HepG2 (cell line): ENCODE data around the gene MBLAC2. TPM values are rescaled to one million over a fixed set of nuclear protein-coding genes. Genes with fewer than 3 reads are reported as not detected.

Source experiments
- ATAC-seq: fragments of 200-7000 bp; cut with Tn5 transposase; 3 replicates; pipeline ENCODE4 v1.9.1; 2020; ENCODE audit warnings: mild to moderate bottlenecking, moderate library complexity
- BruUV-seq: library from RNA; stranded (reverse); fragments of 400-500 nt; replicated peaks from 2 replicates; lab custom pipeline; 2021; lab: Mats Ljungman, UMichigan
- CTCF ChIA-PET: fragments of 300-600 bp; formaldehyde crosslinking; extraction: SDS; loops from one replicate; lab custom pipeline; 2021; ENCODE audit warnings: low total read pairs, inconsistent platforms, low intra/inter-chr PET ratio; lab: Yijun Ruan, JAX
- POLR2A ChIA-PET: fragments of 350-600 bp; sonication (Branson Sonifier 250); formaldehyde crosslinking; loops from one replicate; lab custom pipeline; 2020; ENCODE audit warnings: antibody characterized with exemption, inconsistent platforms; lab: Yijun Ruan, JAX
- DNase-seq: peaks from one replicate; pipeline ENCODE4 v3.0.0-alpha.2; 2015; ENCODE audit warnings: low spot score
- FAIRE-seq: peaks from 3 replicates; lab custom pipeline; 2011; peaks lifted over from hg19 to GRCh38; lab: Jason Lieb, UNC
- H2AFZ ChIP-seq: one replicate; pipeline ENCODE4 v1.6.1; 2011; ENCODE audit warnings: low read length, inconsistent platforms
- H3K27ac ChIP-seq: fragments of 300-600 bp; 3 replicates; pipeline ENCODE4 v1.8.0; 2011; ENCODE audit warnings: mixed run types, mild to moderate bottlenecking, mixed read lengths, low read length, inconsistent platforms; ENCODE audit not compliant: insufficient read depth; ENCODE audit errors: extremely low read length
- H3K27me3 ChIP-seq, 2 experiments: fragments of 200-600 bp in 1 of 2; 2 replicates in 1 of 2; 3 replicates in 1 of 2; pipeline versions ENCODE4 v1.6.0 to v1.8.0; 2011; ENCODE audit warnings: low read length in 2 of 2, mild to moderate bottlenecking in 2 of 2, moderate library complexity in 2 of 2, inconsistent platforms in 1 of 2; ENCODE audit not compliant: insufficient read depth in 2 of 2, control insufficient read depth in 1 of 2
- H3K36me3 ChIP-seq, 2 experiments: fragments of 200-600 bp in 1 of 2; replicated peaks in 1 of 2; 2 replicates in 1 of 2; 3 replicates in 1 of 2; pipeline versions ENCODE4 v1.5.1 to v1.8.0; 2011; ENCODE audit warnings: low read length in 2 of 2, inconsistent platforms in 1 of 2; ENCODE audit not compliant: insufficient read depth in 2 of 2, control insufficient read depth in 1 of 2
- H3K4me1 ChIP-seq: 2 replicates; pipeline ENCODE4 v1.5.1; 2012; ENCODE audit warnings: low read length, inconsistent platforms; ENCODE audit not compliant: insufficient read depth
- H3K4me2 ChIP-seq: 2 replicates; pipeline ENCODE4 v1.6.0; 2011; ENCODE audit warnings: low read depth, low read length, inconsistent platforms
- H3K4me3 ChIP-seq, 3 experiments: fragments of 200-600 bp in 1 of 3; sonication (generic), shearing (Covaris generic) in 1 of 3; replicated peaks in 1 of 3; 2 replicates each; pipeline ENCODE4 v1.5.1; 2011 to 2016; ENCODE audit warnings: low read length in 3 of 3, inconsistent platforms in 2 of 3, low read depth in 2 of 3, mild to moderate bottlenecking in 2 of 3, control low read depth in 1 of 3, mixed read lengths in 1 of 3; ENCODE audit not compliant: insufficient read depth in 1 of 3
- H3K79me2 ChIP-seq: one replicate; pipeline ENCODE4 v1.6.1; 2011; ENCODE audit warnings: low read length, inconsistent platforms; ENCODE audit not compliant: insufficient read depth
- H3K9ac ChIP-seq: 2 replicates; pipeline ENCODE4 v1.6.0; 2011; ENCODE audit warnings: mild to moderate bottlenecking, low read depth, low read length, inconsistent platforms; ENCODE audit not compliant: insufficient read depth
- H3K9me3 ChIP-seq: 2 replicates; pipeline ENCODE4 v1.5.1; 2012; ENCODE audit warnings: mild to moderate bottlenecking, low read length
- H4K20me1 ChIP-seq: 2 replicates; pipeline ENCODE4 v1.6.0; 2011; ENCODE audit warnings: inconsistent platforms, mild to moderate bottlenecking, low read length, moderate library complexity; ENCODE audit not compliant: insufficient read depth
- HNRNPLL ChIP-seq: fragments of 200-400 bp; formaldehyde crosslinking; IDR thresholded peaks from 2 replicates; pipeline ENCODE4 v1.6.1; 2017; ENCODE audit warnings: mild to moderate bottlenecking, low read depth, low read length; ENCODE audit not compliant: poor library complexity, severe bottlenecking
- KAT7 ChIP-seq: IDR thresholded peaks from 2 replicates; pipeline ENCODE4 v1.6.1; 2018; ENCODE audit warnings: borderline replicate concordance, missing compliant biosample characterization
- MED13 ChIP-seq: sonication (generic); formaldehyde crosslinking; IDR thresholded peaks from 2 replicates; pipeline ENCODE4 v1.5.0; 2020; ENCODE audit warnings: missing genetic modification reagents
- NFIC ChIP-seq: IDR thresholded peaks from 2 replicates; pipeline ENCODE4 v1.6.1; 2012; ENCODE audit warnings: mild to moderate bottlenecking, low read length, inconsistent platforms
- POLR2G ChIP-seq: fragments of 200-400 bp; formaldehyde crosslinking; IDR thresholded peaks from 2 replicates; pipeline ENCODE4 v1.6.1; 2018; ENCODE audit warnings: mild to moderate bottlenecking, low read depth, low read length, moderate library complexity
- RARG ChIP-seq: sonication (generic); formaldehyde crosslinking; IDR thresholded peaks from 2 replicates; pipeline ENCODE4 v1.4.0; 2020; ENCODE audit warnings: low read depth, mild to moderate bottlenecking, missing genetic modification reagents
- SIN3B ChIP-seq: fragments of 150-350 bp; IDR thresholded peaks from 2 replicates; pipeline ENCODE4 v1.6.1; 2014; ENCODE audit warnings: low read length
- TAF1 ChIP-seq: sonication (generic); formaldehyde crosslinking; IDR thresholded peaks from 2 replicates; pipeline ENCODE4 v1.4.0; 2020; ENCODE audit warnings: missing genetic modification reagents
- ZBTB21 ChIP-seq: sonication (generic); formaldehyde crosslinking; IDR thresholded peaks from 2 replicates; pipeline ENCODE4 v1.4.0; 2020; ENCODE audit warnings: missing genetic modification reagents
- ZNF20 ChIP-seq: sonication (generic); formaldehyde crosslinking; IDR thresholded peaks from 2 replicates; pipeline ENCODE4 v1.4.0; 2020; ENCODE audit warnings: mild to moderate bottlenecking, moderate library complexity, missing genetic modification reagents
- ZNF558 ChIP-seq: sonication (generic); formaldehyde crosslinking; IDR thresholded peaks from 2 replicates; pipeline ENCODE4 v1.9.0; 2022; ENCODE audit warnings: mild to moderate bottlenecking, missing genetic modification reagents, borderline replicate concordance
- ZNF605 ChIP-seq: sonication (generic); formaldehyde crosslinking; IDR thresholded peaks from 2 replicates; pipeline ENCODE4 v1.8.0; 2022; ENCODE audit warnings: mild to moderate bottlenecking, missing genetic modification reagents
- ZNF879 ChIP-seq: sonication (generic); formaldehyde crosslinking; IDR thresholded peaks from 2 replicates; pipeline ENCODE4 v1.8.1; 2023; ENCODE audit warnings: missing genetic modification reagents
- WGBS: methylation state at CpG from one replicate; pipeline ENCODE4 v1.1.6; 2017; ENCODE audit warnings: low lambda C conversion rate; 5-methylcytosine and 5-hydroxymethylcytosine counted together
- in situ Hi-C: cut with HindIII; loops from 2 replicates; pipeline ENCODE4 v1.10.0; 2017; ENCODE audit warnings: low pct_unique_long_range_greater_than_20kb; ENCODE audit not compliant: extremely low pct_ligation_motif_present
- intact Hi-C: fragments of 100-400 bp; cut with micrococcal nuclease; formaldehyde crosslinking; loops from one replicate; pipeline ENCODE4 v1.10.0; 2022; ENCODE audit not compliant: unreplicated experiment
- polyA plus RNA-seq, 8 experiments: library from polyadenylated mRNA; depleted of rRNA in 3 of 8; stranded (reverse) in 7 of 8; unstranded in 1 of 8; fragments of >200 nt; fragmentation: Illumina TruSeq in 4 of 8; extraction: Trizol in 4 of 8; gene quantifications; 2 replicates each; pipeline versions ENCODE4 v1.2.1 to v1.2.3, GENCODE V29; 2011 to 2016; ENCODE audit warnings: low read depth in 4 of 8, missing spikeins in 1 of 8, mixed read lengths in 1 of 8; ENCODE audit not compliant: insufficient read depth in 1 of 8
- total RNA-seq, 5 experiments: library from RNA; depleted of rRNA; stranded (reverse); fragments of >200 nt; fragmentation: Illumina TruSeq; extraction: Trizol; gene quantifications; 2 replicates each; pipeline ENCODE4 v1.2.3, GENCODE V29; 2016; ENCODE audit warnings: low read depth in 1 of 5
- TF ChIP-seq, protein P1 (sequence below): IDR thresholded peaks from 2 replicates; pipeline ENCODE4 v1.6.1; 2016; ENCODE audit warnings: missing genetic modification reagents, missing compliant biosample characterization
- TF ChIP-seq, protein P2 (sequence below): sonication (generic); formaldehyde crosslinking; IDR thresholded peaks from 2 replicates; pipeline ENCODE4 v1.4.0; 2020; ENCODE audit warnings: mild to moderate bottlenecking, missing genetic modification reagents
- TF ChIP-seq, protein P3 (sequence below): sonication (generic); formaldehyde crosslinking; IDR thresholded peaks from 2 replicates; pipeline ENCODE4 v1.4.0; 2020; ENCODE audit warnings: missing genetic modification reagents, borderline replicate concordance

Gene MBLAC2
- total and polyA plus RNA-seq, 2 of the 13 experiments (the other 11 are each of a cell fraction or from before 2014, with no cell fraction given), result 2.9 to 4.1 TPM

DNA sequence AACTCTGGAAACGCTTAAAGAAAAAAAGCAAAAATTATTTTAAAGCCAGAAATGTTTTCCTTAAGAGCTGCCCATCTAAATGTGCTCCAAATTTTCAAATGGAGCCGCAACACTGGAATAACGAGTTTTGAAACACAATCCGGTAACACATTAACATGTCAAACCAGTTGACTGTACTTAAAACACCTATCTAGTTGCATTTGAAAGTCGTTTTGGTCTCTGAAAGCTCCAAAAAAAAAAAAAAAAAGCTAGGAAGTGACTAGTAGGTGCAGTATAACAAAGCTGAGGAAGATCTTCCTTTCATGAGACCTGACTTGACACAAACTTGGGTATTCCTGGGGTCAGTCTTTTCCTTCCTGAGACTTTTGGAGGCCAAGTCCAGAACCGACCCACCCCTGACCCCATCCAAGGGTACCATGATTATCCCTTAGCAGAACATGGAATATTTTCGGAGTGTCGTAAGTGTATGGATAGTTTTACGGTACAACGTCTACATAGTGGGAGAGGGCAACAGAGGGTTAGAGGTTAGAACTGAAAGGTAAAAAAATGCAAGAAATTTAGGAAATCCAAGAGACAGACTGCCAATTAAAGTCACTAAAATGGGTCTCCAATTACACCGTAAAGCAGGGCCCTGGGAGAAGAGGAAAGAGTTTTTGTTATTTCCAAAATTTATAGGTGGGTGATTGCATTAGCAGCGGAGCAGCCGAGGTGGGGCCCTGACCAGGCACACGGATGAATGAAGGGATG lies 65.8 kb downstream of the MBLAC2 start:
- Histone ChIP-seq H3K27me3 (no peaks in the 10 kb centered on the region; a peak in 1 of 5 replicates), H3K9me3 (no peaks in the 10 kb centered on the region), H3K79me2 (peaks cover 15% of the 10 kb centered on the region), H3K4me2 (peak overlapping the region; percentile 95), H3K4me3 (peak overlapping the region; percentile 91 to 98 (median 93)), H3K9ac (peak overlapping the region; percentile 99), H4K20me1 (no peaks in the 10 kb centered on the region), H3K4me1 (peaks cover 31% of the 10 kb centered on the region), H3K27ac (peak overlapping the region; percentile 98), H3K36me3 (peaks cover 1 to 16% of the 10 kb centered on the region in 2 experiments; a peak in 4 of 5 replicates), H2AFZ (peak overlapping the region; percentile 64)
- ATAC-seq (peak; percentile 19), FAIRE-seq (no peak), DNase-seq (peak; percentile 0)
- POLR2A ChIA-PET, result interaction anchor here (1.4 to 1.7 kb wide), 3 partner anchors 21 to 122 kb away, joined by 4 to 9 read pairs (median 5); no protein-coding TSS in a partner anchor
- BruUV-seq, result TSS peak; percentile 83
- in situ Hi-C loops (no loop called here), intact Hi-C loops (loop anchor here (1.0 to 2.0 kb wide), 3 partner anchors 14 to 121 kb away; partner anchors contain the start of genes LYSMD3, MBLAC2 and POLR3G)
- 9% methylated on average over 14 of the region's 14 CpGs for WGBS
- CTCF ChIA-PET, result no interaction called here
- TF ChIP-seq NFIC, result 0 out of 2 replicates have a peak, but pooled peaks have one; percentile 48
- TF ChIP-seq POLR2G, result peak; percentile 93; the same call in 1 of the 2 replicates
- TF ChIP-seq ZNF20 (CRISPR knock-in tag), result 0 out of 2 replicates have a peak, but pooled peaks have one; percentile 48
- TF ChIP-seq, protein P1, sequence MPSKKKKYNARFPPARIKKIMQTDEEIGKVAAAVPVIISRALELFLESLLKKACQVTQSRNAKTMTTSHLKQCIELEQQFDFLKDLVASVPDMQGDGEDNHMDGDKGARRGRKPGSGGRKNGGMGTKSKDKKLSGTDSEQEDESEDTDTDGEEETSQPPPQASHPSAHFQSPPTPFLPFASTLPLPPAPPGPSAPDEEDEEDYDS (CRISPR knock-in tag), result 0 out of 2 replicates have a peak, but pooled peaks have one; percentile 24
- TF ChIP-seq KAT7, result peak; percentile 62; the same call in 1 of the 2 replicates
- 0 out of 2 replicates have a peak, but pooled peaks have one; percentile 14 for TF ChIP-seq SIN3B
- peak; percentile 50; the same call in 1 of the 2 replicates for TF ChIP-seq TAF1 (CRISPR knock-in tag)
- TF ChIP-seq, protein P2, sequence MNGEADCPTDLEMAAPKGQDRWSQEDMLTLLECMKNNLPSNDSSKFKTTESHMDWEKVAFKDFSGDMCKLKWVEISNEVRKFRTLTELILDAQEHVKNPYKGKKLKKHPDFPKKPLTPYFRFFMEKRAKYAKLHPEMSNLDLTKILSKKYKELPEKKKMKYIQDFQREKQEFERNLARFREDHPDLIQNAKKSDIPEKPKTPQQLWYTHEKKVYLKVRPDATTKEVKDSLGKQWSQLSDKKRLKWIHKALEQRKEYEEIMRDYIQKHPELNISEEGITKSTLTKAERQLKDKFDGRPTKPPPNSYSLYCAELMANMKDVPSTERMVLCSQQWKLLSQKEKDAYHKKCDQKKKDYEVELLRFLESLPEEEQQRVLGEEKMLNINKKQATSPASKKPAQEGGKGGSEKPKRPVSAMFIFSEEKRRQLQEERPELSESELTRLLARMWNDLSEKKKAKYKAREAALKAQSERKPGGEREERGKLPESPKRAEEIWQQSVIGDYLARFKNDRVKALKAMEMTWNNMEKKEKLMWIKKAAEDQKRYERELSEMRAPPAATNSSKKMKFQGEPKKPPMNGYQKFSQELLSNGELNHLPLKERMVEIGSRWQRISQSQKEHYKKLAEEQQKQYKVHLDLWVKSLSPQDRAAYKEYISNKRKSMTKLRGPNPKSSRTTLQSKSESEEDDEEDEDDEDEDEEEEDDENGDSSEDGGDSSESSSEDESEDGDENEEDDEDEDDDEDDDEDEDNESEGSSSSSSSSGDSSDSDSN (CRISPR knock-in tag), result peak; percentile 7; the same call in 1 of the 2 replicates
- no peak for TF ChIP-seq MED13
- 0 out of 2 replicates have a peak, but pooled peaks have one; percentile 4 for TF ChIP-seq ZNF558 (CRISPR knock-in tag)
- TF ChIP-seq ZNF605, result peak; percentile 10; the same call in 1 of the 2 replicates
- TF ChIP-seq ZBTB21 (CRISPR knock-in tag), result no peak
- TF ChIP-seq, protein P3, sequence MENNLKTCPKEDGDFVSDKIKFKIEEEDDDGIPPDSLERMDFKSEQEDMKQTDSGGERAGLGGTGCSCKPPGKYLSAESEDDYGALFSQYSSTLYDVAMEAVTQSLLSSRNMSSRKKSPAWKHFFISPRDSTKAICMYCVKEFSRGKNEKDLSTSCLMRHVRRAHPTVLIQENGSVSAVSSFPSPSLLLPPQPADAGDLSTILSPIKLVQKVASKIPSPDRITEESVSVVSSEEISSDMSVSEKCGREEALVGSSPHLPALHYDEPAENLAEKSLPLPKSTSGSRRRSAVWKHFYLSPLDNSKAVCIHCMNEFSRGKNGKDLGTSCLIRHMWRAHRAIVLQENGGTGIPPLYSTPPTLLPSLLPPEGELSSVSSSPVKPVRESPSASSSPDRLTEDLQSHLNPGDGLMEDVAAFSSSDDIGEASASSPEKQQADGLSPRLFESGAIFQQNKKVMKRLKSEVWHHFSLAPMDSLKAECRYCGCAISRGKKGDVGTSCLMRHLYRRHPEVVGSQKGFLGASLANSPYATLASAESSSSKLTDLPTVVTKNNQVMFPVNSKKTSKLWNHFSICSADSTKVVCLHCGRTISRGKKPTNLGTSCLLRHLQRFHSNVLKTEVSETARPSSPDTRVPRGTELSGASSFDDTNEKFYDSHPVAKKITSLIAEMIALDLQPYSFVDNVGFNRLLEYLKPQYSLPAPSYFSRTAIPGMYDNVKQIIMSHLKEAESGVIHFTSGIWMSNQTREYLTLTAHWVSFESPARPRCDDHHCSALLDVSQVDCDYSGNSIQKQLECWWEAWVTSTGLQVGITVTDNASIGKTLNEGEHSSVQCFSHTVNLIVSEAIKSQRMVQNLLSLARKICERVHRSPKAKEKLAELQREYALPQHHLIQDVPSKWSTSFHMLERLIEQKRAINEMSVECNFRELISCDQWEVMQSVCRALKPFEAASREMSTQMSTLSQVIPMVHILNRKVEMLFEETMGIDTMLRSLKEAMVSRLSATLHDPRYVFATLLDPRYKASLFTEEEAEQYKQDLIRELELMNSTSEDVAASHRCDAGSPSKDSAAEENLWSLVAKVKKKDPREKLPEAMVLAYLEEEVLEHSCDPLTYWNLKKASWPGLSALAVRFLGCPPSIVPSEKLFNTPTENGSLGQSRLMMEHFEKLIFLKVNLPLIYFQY (CRISPR knock-in tag), result peak; percentile 39; the same call in 1 of the 2 replicates
- 0 out of 2 replicates have a peak, but pooled peaks have one; percentile 9 for TF ChIP-seq RARG (CRISPR knock-in tag)
- TF ChIP-seq ZNF879 (CRISPR knock-in tag), result no peak
- TF ChIP-seq HNRNPLL, result no peak
